Sigmoid colon (tissue), 7 donors: ENCODE results near the gene AQR. TPM values are rescaled to one million over a fixed set of nuclear protein-coding genes. Genes with fewer than 3 reads are reported as not detected.
"Not testable (repeated sequence)": the region's sequence is repeated elsewhere in the genome, so short reads cannot be mapped to it uniquely, and the experiment has no call there.

Source experiments
- DNase-seq: peaks from one replicate; pipeline ENCODE4 v3.0.0-alpha.2; 2019
- H3K27ac ChIP-seq, 4 donors: fragments of 200-600 bp; sonication (generic); one replicate each; pipeline ENCODE4 v1.5.1; 2016 to 2019; ENCODE audit warnings: mild to moderate bottlenecking in 1 of 4
- H3K27me3 ChIP-seq, 3 donors: fragments of 200-600 bp; sonication (generic); one replicate each; pipeline ENCODE4 v1.5.1; 2019; ENCODE audit warnings: mild to moderate bottlenecking in 1 of 3
- H3K36me3 ChIP-seq, 4 donors: fragments of 200-600 bp; sonication (generic); one replicate each; pipeline ENCODE4 v1.5.1; 2016 to 2019
- H3K4me1 ChIP-seq, 4 donors: fragments of 200-600 bp; sonication (generic); one replicate each; pipeline ENCODE4 v1.5.1; 2017 to 2019
- H3K4me3 ChIP-seq, 4 donors: fragments of 200-600 bp; sonication (generic); one replicate each; pipeline ENCODE4 v1.5.1; 2017 to 2019; ENCODE audit warnings: mild to moderate bottlenecking in 2 of 4, moderate library complexity in 1 of 4
- H3K9me3 ChIP-seq, 4 donors: fragments of 200-600 bp in 3 of 4; sonication (generic) in 3 of 4; one replicate each; pipeline versions ENCODE4 v1.5.1 to v1.6.1; 2013 to 2019
- CTCF ChIP-seq, 4 experiments: fragments of 450-650 bp in 3 of 4; fragments of 200-600 bp in 1 of 4; IDR thresholded peaks; one replicate each; pipeline ENCODE4 v1.5.1; 2016 to 2019; ENCODE audit warnings: antibody characterized with exemption in 4 of 4, mild to moderate bottlenecking in 3 of 4, moderate library complexity in 2 of 4
- EP300 ChIP-seq, 4 donors: sonication (generic); formaldehyde crosslinking; IDR thresholded peaks; one replicate each; pipeline ENCODE4 v1.6.1; 2017; ENCODE audit warnings: antibody characterized with exemption in 4 of 4
- POLR2A ChIP-seq, 2 donors: fragments of 450-650 bp; IDR thresholded peaks; one replicate each; pipeline ENCODE4 v1.6.1; 2016; ENCODE audit warnings: antibody characterized with exemption in 2 of 2, mild to moderate bottlenecking in 2 of 2, moderate library complexity in 2 of 2
- POLR2AphosphoS5 ChIP-seq, 4 donors: sonication (generic); formaldehyde crosslinking; IDR thresholded peaks; one replicate each; pipeline ENCODE4 v1.6.1; 2017; ENCODE audit warnings: antibody characterized with exemption in 4 of 4
- WGBS, 2 donors: extraction: QIAGEN DNeasy Blood & Tissue Kit; methylation state at CpG; one replicate each; pipeline ENCODE4 v1.1.7; 2013; 5-methylcytosine and 5-hydroxymethylcytosine counted together
- intact Hi-C: fragments of 100-400 bp; cut with DNase I; formaldehyde crosslinking; loops from one replicate; pipeline ENCODE4 v1.15.1; 2023
- polyA plus RNA-seq, 3 donors: library from polyadenylated mRNA; stranded (reverse); fragments of 200-250 nt; gene quantifications; one replicate each; pipeline ENCODE4 v1.2.3, GENCODE V29; 2013
- total RNA-seq, 4 donors: library from RNA; depleted of rRNA; stranded (reverse); fragments of >200 nt; gene quantifications; one replicate each; pipeline ENCODE4 v1.1.0, GENCODE V29; 2016
- donor health status: healthy with polysubstance abuse.
- donor health status: Bipolar disorder and iron deficiency.
- donor health status: healthy.

Gene AQR
- total and polyA plus RNA-seq, 7 donors = 3.7 to 24.2 (median 17.4) TPM

DNA sequence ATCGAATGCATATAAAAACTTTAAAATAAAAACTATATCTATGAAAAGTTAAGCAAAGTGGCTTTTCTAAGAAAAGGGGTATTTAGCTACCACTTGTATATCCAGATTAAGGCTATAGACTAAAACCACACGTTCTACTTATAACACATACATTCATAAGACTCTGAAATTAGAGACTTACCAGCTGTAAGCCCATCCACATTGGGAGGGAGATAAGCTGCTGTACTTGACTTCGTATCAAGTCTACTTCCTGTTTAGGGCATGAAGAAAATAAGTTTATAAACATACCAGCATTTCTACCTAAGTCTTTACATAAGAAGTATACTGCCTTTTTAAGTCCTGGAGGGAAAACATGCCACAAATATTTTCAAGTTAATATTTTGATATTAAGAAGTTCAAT, 27.7 kb downstream of the AQR start:
- no peak for DNase-seq
- TF ChIP-seq POLR2AphosphoS5 (IDR thresholded peaks at IDR 0.05) (no peak), EP300 (IDR thresholded peaks at IDR 0.05) (no peak), CTCF (IDR thresholded peaks at IDR 0.05) (no peak), POLR2A (IDR thresholded peaks at IDR 0.05) (no peak)
- Histone ChIP-seq H3K4me3 (no peak overlapping the region), H3K27ac (no peak overlapping the region), H3K4me1 (no peaks in the 10 kb centered on the region), H3K9me3 (no peaks in the 10 kb centered on the region), H3K36me3 (peaks cover 4 to 94% (median 17%) of the 10 kb centered on the region in 4 donors), H3K27me3 (no peaks in the 10 kb centered on the region)
- WGBS, 2 donors = 78 to 80% methylated on average over 3 of the region's 3 CpGs
- intact Hi-C loops = no loop called here

DNA sequence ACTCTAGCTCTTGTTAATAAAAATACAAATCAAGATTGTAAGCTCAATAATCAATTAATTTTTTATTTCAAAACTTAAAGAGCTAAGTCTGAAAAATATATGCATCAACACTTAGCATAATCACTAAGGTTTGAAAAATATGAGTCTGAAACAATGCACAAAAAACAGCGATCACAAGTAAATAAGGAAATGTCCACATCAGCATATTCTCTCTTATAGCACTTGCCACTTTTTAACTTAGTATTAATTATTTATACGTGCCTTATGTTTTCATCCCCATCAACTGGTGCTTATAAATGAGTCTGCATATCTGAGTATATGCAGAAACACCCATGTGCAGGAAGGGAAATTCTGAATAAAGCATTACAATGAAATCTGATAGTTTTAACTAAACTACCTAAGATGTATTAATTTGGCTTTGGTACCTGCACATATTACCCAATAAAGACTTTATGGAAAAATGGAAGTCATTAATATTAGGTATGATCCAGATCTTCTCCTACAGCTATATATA, 28.3 kb downstream of the AQR start:
- DNase-seq = no peak
- H3K27ac ChIP-seq = no peak overlapping the region
- H3K27me3 ChIP-seq = no peaks in the 10 kb centered on the region
- H3K9me3 ChIP-seq = no peaks in the 10 kb centered on the region
- H3K36me3 ChIP-seq = peaks cover 4 to 99% (median 22%) of the 10 kb centered on the region in 4 donors
- TF ChIP-seq CTCF (IDR thresholded peaks at IDR 0.05) = no peak
- no peak for TF ChIP-seq POLR2A (IDR thresholded peaks at IDR 0.05)
- no peak for TF ChIP-seq POLR2AphosphoS5 (IDR thresholded peaks at IDR 0.05)
- TF ChIP-seq EP300 (IDR thresholded peaks at IDR 0.05) = no peak
- 98% methylated on average over 2 of the region's 2 CpGs for WGBS, 2 donors
- no peak overlapping the region for H3K4me3 ChIP-seq
- intact Hi-C loops = no loop called here
- H3K4me1 ChIP-seq = no peaks in the 10 kb centered on the region

- no peak for DNase-seq
- WGBS, 2 donors = 85 to 98% methylated on average over 3 of the region's 3 CpGs
- peaks cover 12 to 100% (median 41%) of the 10 kb centered on the region in 4 donors for H3K36me3 ChIP-seq
These were observed 36.0 kb downstream of the AQR start for GRCh38 chr15:34933432-34933975.

GRCh38 chr15:34928349-34928748, 41.2 kb downstream of the AQR start:
- H3K36me3 ChIP-seq = peaks cover 0 to 91% (median 31%) of the 10 kb centered on the region in 4 donors
- H3K4me1 ChIP-seq, H3K27me3 ChIP-seq, H3K4me3 ChIP-seq, intact Hi-C loops, H3K9me3 ChIP-seq, H3K27ac ChIP-seq, DNase-seq: not testable (repeated sequence)
- WGBS, 2 donors = 98% methylated on average over 6 of the region's 6 CpGs

More at GRCh38 chr15:34933432-34933975, 36.0 kb downstream of the AQR start:
- H3K9me3 ChIP-seq = no peaks in the 10 kb centered on the region
- no peak overlapping the region for H3K27ac ChIP-seq
- intact Hi-C loops = no loop called here
- H3K4me3 ChIP-seq = no peak overlapping the region
- no peaks in the 10 kb centered on the region for H3K27me3 ChIP-seq
- TF ChIP-seq POLR2A (IDR thresholded peaks at IDR 0.05) (no peak), EP300 (IDR thresholded peaks at IDR 0.05) (no peak)
- no peaks in the 10 kb centered on the region for H3K4me1 ChIP-seq

DNA sequence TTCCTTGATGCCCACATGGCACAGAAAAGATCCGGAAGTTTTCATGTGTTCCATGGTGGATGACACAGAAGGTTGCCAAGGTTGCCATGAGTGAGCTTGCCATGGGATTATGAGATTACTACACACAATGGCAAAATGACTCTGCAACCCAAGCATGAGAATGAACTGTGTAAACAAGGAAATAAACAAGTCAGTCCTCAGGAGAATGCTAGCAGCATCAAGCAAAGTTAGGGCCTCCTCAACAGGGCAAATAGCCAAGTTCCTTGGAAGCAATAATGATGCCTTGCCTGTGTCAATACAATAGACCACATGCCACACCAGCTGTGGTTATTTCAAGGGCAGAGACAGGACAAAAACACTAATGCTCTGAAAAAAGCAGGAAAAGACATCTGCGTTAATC, 41.8 kb downstream of the AQR start:
- TF ChIP-seq POLR2A (IDR thresholded peaks at IDR 0.05) (no peak), EP300 (IDR thresholded peaks at IDR 0.05) (no peak), CTCF (IDR thresholded peaks at IDR 0.05) (no peak), POLR2AphosphoS5 (IDR thresholded peaks at IDR 0.05) (no peak)
- Histone ChIP-seq H3K27ac (no peak overlapping the region), H3K4me1 (no peaks in the 10 kb centered on the region), H3K36me3 (peaks cover 0 to 85% (median 31%) of the 10 kb centered on the region in 4 donors), H3K4me3 (no peak overlapping the region), H3K27me3 (no peaks in the 10 kb centered on the region), H3K9me3 (no peaks in the 10 kb centered on the region)
- 92 to 97% methylated on average over 2 of the region's 2 CpGs for WGBS, 2 donors
- intact Hi-C loops = no loop called here
- DNase-seq = no peak

DNA sequence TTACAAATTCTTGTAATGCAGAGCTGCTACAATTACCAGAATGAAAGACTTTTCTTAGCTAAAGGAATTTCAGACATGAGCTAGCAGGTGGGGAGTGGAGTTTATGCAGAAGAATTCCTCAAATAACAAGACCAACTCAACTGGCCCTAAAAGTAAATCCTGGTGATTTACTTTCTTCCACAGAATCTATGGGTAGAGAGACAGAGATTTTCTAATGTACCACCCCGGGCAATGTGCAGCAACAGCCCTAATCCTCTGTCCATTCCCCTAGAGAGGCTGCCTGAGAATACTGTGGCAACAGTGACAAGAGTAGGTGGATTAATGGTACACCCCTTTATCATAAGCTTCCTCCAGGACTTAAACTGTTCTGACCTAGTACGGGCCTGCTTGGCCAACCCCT, 55.2 kb downstream of the AQR start:
- WGBS, 2 donors = 94 to 99% methylated on average over 2 of the region's 2 CpGs
- H3K27ac ChIP-seq = no peak overlapping the region
- H3K4me1 ChIP-seq = no peaks in the 10 kb centered on the region
- H3K27me3 ChIP-seq = no peaks in the 10 kb centered on the region
- no peak overlapping the region for H3K4me3 ChIP-seq
- intact Hi-C loops = no loop called here
- H3K36me3 ChIP-seq = peaks cover 5 to 77% (median 23%) of the 10 kb centered on the region in 4 donors
- no peaks in the 10 kb centered on the region for H3K9me3 ChIP-seq
- TF ChIP-seq POLR2A (IDR thresholded peaks at IDR 0.05) = no peak
- no peak for TF ChIP-seq POLR2AphosphoS5 (IDR thresholded peaks at IDR 0.05)
- no peak for TF ChIP-seq EP300 (IDR thresholded peaks at IDR 0.05)
- no peak for TF ChIP-seq CTCF (IDR thresholded peaks at IDR 0.05)
- no peak for DNase-seq
